ENCODE results near the gene CEMIP. TPM values are rescaled to one million over a fixed set of nuclear protein-coding genes. Genes with fewer than 3 reads are reported as not detected.

The CEMIP gene
- total and polyA plus RNA-seq, 2 of the 4 experiments (the other 2 are of a cell fraction), result 63.8 to 78.0 TPM

DNA sequence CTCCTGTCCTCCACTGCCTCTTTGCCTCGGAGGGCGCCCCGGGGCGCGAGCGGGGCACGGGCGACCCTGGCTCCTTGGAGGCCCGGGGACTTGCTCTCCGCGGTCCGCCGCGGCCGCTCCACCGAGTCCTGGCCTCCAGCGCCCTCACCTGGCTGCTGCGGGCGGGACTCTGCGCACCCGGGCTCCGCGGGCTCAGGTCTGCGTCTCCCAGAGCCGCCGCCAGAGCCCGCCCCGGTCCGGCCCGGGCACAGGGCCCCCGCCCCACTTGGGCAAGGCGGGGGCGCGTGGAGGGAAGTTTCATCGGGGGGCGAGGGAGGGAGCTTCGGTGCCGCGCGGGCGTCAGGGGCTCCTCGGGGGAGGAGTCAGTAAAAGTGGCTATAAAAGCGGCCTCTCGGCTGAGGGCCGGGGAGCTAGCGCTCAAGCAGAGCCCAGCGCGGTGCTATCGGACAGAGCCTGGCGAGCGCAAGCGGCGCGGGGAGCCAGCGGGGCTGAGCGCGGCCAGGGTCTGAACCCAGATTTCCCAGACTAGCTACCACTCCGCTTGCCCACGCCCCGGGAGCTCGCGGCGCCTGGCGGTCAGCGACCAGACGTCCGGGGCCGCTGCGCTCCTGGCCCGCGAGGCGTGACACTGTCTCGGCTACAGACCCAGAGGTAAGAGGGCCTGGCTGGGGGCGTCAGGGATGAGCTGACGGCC is at the start of gene CEMIP (continued):
- TF ChIP-seq MAZ (IDR thresholded peaks at IDR 0.05; ENCODE audit: borderline replicate concordance, low read depth, low read length), result peak; percentile 96
- no peak for TF ChIP-seq RFX5 (IDR thresholded peaks at IDR 0.05; ENCODE audit: low read depth, low read length)

GRCh38 chr15:80730387-80730786 is 48.8 kb upstream of the CEMIP start:
- no peak overlapping the region for H2AFZ ChIP-seq (replicated peaks; ENCODE audit: low read length, poor library complexity)
- TF ChIP-seq CEBPB (IDR thresholded peaks at IDR 0.05; ENCODE audit: low read depth, low read length) (no peak), BHLHE40 (IDR thresholded peaks at IDR 0.05; ENCODE audit: low read depth, low read length) (no peak), POLR2A (IDR thresholded peaks at IDR 0.05; ENCODE audit: low read depth, low read length) (no peak), FOS (IDR thresholded peaks at IDR 0.05; ENCODE audit: low read depth, low read length) (no peak), RFX5 (IDR thresholded peaks at IDR 0.05; ENCODE audit: low read depth, low read length) (no peak), CTCF (conservative IDR thresholded peaks at IDR 0.05; ENCODE audit: low read depth, low read length) (no peak), NFE2L2 (IDR thresholded peaks at IDR 0.05; ENCODE audit: low read depth, low read length) (no peak), MXI1 (IDR thresholded peaks at IDR 0.05; ENCODE audit: borderline replicate concordance, low read depth, low read length) (no peak), SMC3 (IDR thresholded peaks at IDR 0.05; ENCODE audit: low read depth, low read length) (no peak), RCOR1 (IDR thresholded peaks at IDR 0.05; ENCODE audit: insufficient replicate concordance, low read length) (no peak), USF2 (IDR thresholded peaks at IDR 0.05; ENCODE audit: low read depth, low read length) (no peak), MAFK (IDR thresholded peaks at IDR 0.05; ENCODE audit: low read depth, low read length) (no peak), CHD1 (IDR thresholded peaks at IDR 0.05; ENCODE audit: low read depth, low read length) (no peak), RAD21 (IDR thresholded peaks at IDR 0.05; ENCODE audit: low read length) (no peak), MAZ (IDR thresholded peaks at IDR 0.05; ENCODE audit: borderline replicate concordance, low read depth, low read length) (no peak)

More at GRCh38 chr15:80730387-80730786, 48.8 kb upstream of the CEMIP start:
- Histone ChIP-seq H2BK20ac (ENCODE audit: low read depth, low read length) (no peak overlapping the region), H3K18ac (ENCODE audit: low read depth, low read length) (no peak overlapping the region), H4K20me1 (ENCODE audit: insufficient read depth, low read length) (peaks cover 62% of the 10 kb centered on the region), H3K4me1 (ENCODE audit: control insufficient read depth, insufficient read depth, low read length) (peaks cover 18% of the 10 kb centered on the region), H4K8ac (ENCODE audit: low read depth in 2 of 2, low read length in 2 of 2) (no peak overlapping the region), H2BK120ac (ENCODE audit: low read depth, low read length) (no peak overlapping the region), H4K5ac (ENCODE audit: low read depth, low read length) (no peak overlapping the region), H2BK15ac (ENCODE audit: low read depth, low read length) (no peak overlapping the region), H3K9me3 (ENCODE audit: control insufficient read depth, insufficient read depth, low read length) (no peaks in the 10 kb centered on the region), H2AK9ac (replicated peaks; ENCODE audit: low read depth, low read length, poor library complexity) (no peak overlapping the region), H3K36me3 (ENCODE audit: control insufficient read depth, insufficient read depth, low read length) (peaks cover 18% of the 10 kb centered on the region), H3K27me3 (ENCODE audit: control insufficient read depth, insufficient read depth, low read length) (no peaks in the 10 kb centered on the region), H3K9ac (ENCODE audit: low read depth, low read length) (no peak overlapping the region), H4K91ac (ENCODE audit: insufficient read depth, low read depth, low read length) (no peak overlapping the region), H3K79me1 (ENCODE audit: low read depth in 1 of 2, low read length in 2 of 2) (peaks cover 38 to 84% of the 10 kb centered on the region in 2 experiments), H3K23ac (ENCODE audit: low read depth, low read length) (no peak overlapping the region), H3K9me1 (ENCODE audit: insufficient read depth, low read length) (peaks cover 32% of the 10 kb centered on the region), H3K4me3 (ENCODE audit: insufficient read depth, low read depth, low read length) (no peak overlapping the region), H2AK5ac (ENCODE audit: low read depth, low read length) (no peak overlapping the region), H3K4ac (ENCODE audit: low read depth, low read length) (no peak overlapping the region), H2BK5ac (ENCODE audit: low read depth, low read length, poor library complexity, severe bottlenecking) (no peak overlapping the region), H3K14ac (replicated peaks; ENCODE audit: low read depth, low read length) (no peak overlapping the region), H3K56ac (ENCODE audit: extremely low read depth, insufficient read depth, low read length) (no peak overlapping the region), H3K4me2 (ENCODE audit: low read depth, low read length) (no peak overlapping the region; the same call in 1 of the 2 replicates), H3K27ac (ENCODE audit: insufficient read depth, low read length) (no peak overlapping the region)
- POLR2A ChIA-PET (ENCODE audit: unreplicated experiment), result no interaction called here
- DNase-seq, result no peak
- ATAC-seq (ENCODE audit: low read depth), result no peak
- in situ Hi-C loops (cut with MboI; ENCODE audit: low sequenced_read_pairs) (no loop called here), dilution Hi-C loops (cut with HindIII; ENCODE audit: low sequenced_read_pairs, unreplicated experiment) (no loop called here), intact Hi-C loops (cut with micrococcal nuclease) (no loop called here)
- 45% methylated on average over 3 of the region's 7 CpGs; no CpG with 5 or more reads in 1 of the 2 experiments for WGBS, 2 experiments (ENCODE audit: extremely low coverage in 2 of 2, insufficient read length in 1 of 2)
- CTCF ChIA-PET, result no interaction called here
- no TSS peak for BruUV-seq (replicated peaks)

Data from IMR-90 (cell line).